ENCODE results near the gene TMED7. TPM values are rescaled to one million over a fixed set of nuclear protein-coding genes. Genes with fewer than 3 reads are reported as not detected.
"Not testable (repeated sequence)": the region's sequence is repeated elsewhere in the genome, so short reads cannot be mapped to it uniquely, and the experiment has no call there.

Gene TMED7
- total RNA-seq, 4 donors from 2014 or later, result 33.5 to 112 (median 60.6) TPM

GRCh38 chr5:115648056-115648455 lies 22.2 kb upstream of the TMED7 start:
- DNase-seq (ENCODE audit: low spot score in 2 of 2), result no peak
- H3K4me3 ChIP-seq (ENCODE audit: low read depth, poor library complexity, severe bottlenecking), result no peak overlapping the region
- intact Hi-C loops (cut with DNase I; ENCODE audit: low total_unique reads), result no loop called here
- WGBS, 2 donors, result 53 to 75% methylated on average over 3 of the region's 3 CpGs
- no peak for TF ChIP-seq POLR2A (IDR thresholded peaks at IDR 0.05)
- no peak for TF ChIP-seq CTCF (IDR thresholded peaks at IDR 0.05)

- H3K4me3 ChIP-seq (ENCODE audit: low read depth, poor library complexity, severe bottlenecking); intact Hi-C loops (cut with DNase I; ENCODE audit: low total_unique reads); DNase-seq (ENCODE audit: low spot score in 2 of 2): not testable (repeated sequence)
- WGBS, 2 donors, result 84 to 90% methylated on average over 5 of the region's 5 CpGs
These were observed 19.6 kb upstream of the TMED7 start for GRCh38 chr5:115645386-115645785.

- intact Hi-C loops (cut with DNase I; ENCODE audit: low total_unique reads), result no loop called here
- TF ChIP-seq POLR2A (IDR thresholded peaks at IDR 0.05) (no peak), CTCF (IDR thresholded peaks at IDR 0.05) (no peak)
- no peak for DNase-seq (ENCODE audit: low spot score in 2 of 2)
- H3K4me3 ChIP-seq (ENCODE audit: low read depth, poor library complexity, severe bottlenecking), result no peak overlapping the region
- WGBS, 2 donors, result 83 to 85% methylated on average over 2 of the region's 2 CpGs
These were observed 18.2 kb upstream of the TMED7 start for GRCh38 chr5:115644046-115644445.

- TF ChIP-seq POLR2A (IDR thresholded peaks at IDR 0.05), result no peak
- TF ChIP-seq CTCF (IDR thresholded peaks at IDR 0.05), result no peak
- no peak for DNase-seq (ENCODE audit: low spot score in 2 of 2)
- no peak overlapping the region for H3K4me3 ChIP-seq (ENCODE audit: low read depth, poor library complexity, severe bottlenecking)
- 37 to 51% methylated on average over 1 of the region's 1 CpG for WGBS, 2 donors
- intact Hi-C loops (cut with DNase I; ENCODE audit: low total_unique reads), result no loop called here
These were observed 16.1 kb upstream of the TMED7 start for GRCh38 chr5:115641948-115642347.

GRCh38 chr5:115640274-115640673 lies 14.4 kb upstream of the TMED7 start:
- H3K4me3 ChIP-seq (ENCODE audit: low read depth, poor library complexity, severe bottlenecking), result no peak overlapping the region
- WGBS, 2 donors, result 82 to 96% methylated on average over 2 of the region's 2 CpGs
- intact Hi-C loops (cut with DNase I; ENCODE audit: low total_unique reads), result no loop called here
- TF ChIP-seq CTCF (IDR thresholded peaks at IDR 0.05), result no peak
- no peak for TF ChIP-seq POLR2A (IDR thresholded peaks at IDR 0.05)
- DNase-seq (ENCODE audit: low spot score in 2 of 2), result no peak

- intact Hi-C loops (cut with DNase I; ENCODE audit: low total_unique reads), result no loop called here
- TF ChIP-seq POLR2A (IDR thresholded peaks at IDR 0.05) (no peak), CTCF (IDR thresholded peaks at IDR 0.05) (no peak)
- DNase-seq (ENCODE audit: low spot score in 2 of 2), result no peak
- 76 to 86% methylated on average over 1 of the region's 1 CpG for WGBS, 2 donors
- no peak overlapping the region for H3K4me3 ChIP-seq (ENCODE audit: low read depth, poor library complexity, severe bottlenecking)
These were observed 13.5 kb upstream of the TMED7 start for GRCh38 chr5:115639377-115639776.

All from lower leg skin (tissue), 4 donors.